ENCODE measurements around the gene RPS6KA4. TPM values are rescaled to one million over a fixed set of nuclear protein-coding genes. Genes with fewer than 3 reads are reported as not detected.

Gene RPS6KA4
- total and polyA plus RNA-seq, 2 of the 13 experiments (the other 11 are each of a cell fraction or from before 2014, with no cell fraction given) = 8.9 to 14.2 TPM

- TF ChIP-seq CSRNP1 (CRISPR knock-in tag; IDR thresholded peaks at IDR 0.05) = no peak
- TF ChIP-seq ZNF770 (CRISPR knock-in tag; IDR thresholded peaks at IDR 0.05) = no peak; the same call in 1 of the 2 replicates
- peak; percentile 72 for TF ChIP-seq HNRNPK (IDR thresholded peaks at IDR 0.05; ENCODE audit: low read depth, low read length, poor library complexity, severe bottlenecking)
- 0 out of 2 replicates have a peak, but pooled peaks have one; percentile 27 for TF ChIP-seq ZSCAN9 (CRISPR knock-in tag; IDR thresholded peaks at IDR 0.05; ENCODE audit: borderline replicate concordance)
- no peak for TF ChIP-seq AKNA (CRISPR knock-in tag; IDR thresholded peaks at IDR 0.05; ENCODE audit: borderline replicate concordance)
- peak; percentile 92 for TF ChIP-seq KDM3A (CRISPR knock-in tag; IDR thresholded peaks at IDR 0.05; ENCODE audit: low read depth)
- TF ChIP-seq SP4 (CRISPR knock-in tag; IDR thresholded peaks at IDR 0.05) = peak; percentile 42; the same call in 1 of the 2 replicates
- peak; percentile 48; the same call in 1 of the 2 replicates for TF ChIP-seq CBX5 (CRISPR knock-in tag; IDR thresholded peaks at IDR 0.05; ENCODE audit: borderline replicate concordance)
- peak; percentile 65; the same call in 1 of the 2 replicates for TF ChIP-seq KDM5B (CRISPR knock-in tag; IDR thresholded peaks at IDR 0.05; ENCODE audit: borderline replicate concordance)
- peak; percentile 74; the same call in 1 of the 2 replicates for TF ChIP-seq NR2F2 (IDR thresholded peaks at IDR 0.05; ENCODE audit: borderline replicate concordance, low read depth)
- peak; percentile 42; the same call in 1 of the 2 replicates for TF ChIP-seq MEF2D (CRISPR knock-in tag; IDR thresholded peaks at IDR 0.05)
- TF ChIP-seq ZNF574 (CRISPR knock-in tag; IDR thresholded peaks at IDR 0.05) = peak; percentile 57; the same call in 1 of the 2 replicates
- no peak for TF ChIP-seq ZNF557 (CRISPR knock-in tag; IDR thresholded peaks at IDR 0.05)
- 0 out of 2 replicates have a peak, but pooled peaks have one; percentile 18 for TF ChIP-seq ZKSCAN5 (CRISPR knock-in tag; IDR thresholded peaks at IDR 0.05)
- no peak for TF ChIP-seq TOPORS (CRISPR knock-in tag; IDR thresholded peaks at IDR 0.05)
- TF ChIP-seq ZNF766 (CRISPR knock-in tag; IDR thresholded peaks at IDR 0.05; ENCODE audit: borderline replicate concordance) = no peak
- no peak for TF ChIP-seq ZNF446 (CRISPR knock-in tag; IDR thresholded peaks at IDR 0.05)
Observed at GRCh38 chr11:64355078-64355940, 3.7 kb upstream of the RPS6KA4 start (continued).
